HCEC 1CT (cell line): Measurements from ENCODE around the gene ACTR5.
"Not testable (repeated sequence)": the region's sequence is repeated elsewhere in the genome, so short reads cannot be mapped to it uniquely, and the experiment has no call there.

ENCODE experiments used
- DNase-seq: peaks from one replicate; pipeline ENCODE4 v3.0.0-alpha.2; 2017

Gene ACTR5

DNA sequence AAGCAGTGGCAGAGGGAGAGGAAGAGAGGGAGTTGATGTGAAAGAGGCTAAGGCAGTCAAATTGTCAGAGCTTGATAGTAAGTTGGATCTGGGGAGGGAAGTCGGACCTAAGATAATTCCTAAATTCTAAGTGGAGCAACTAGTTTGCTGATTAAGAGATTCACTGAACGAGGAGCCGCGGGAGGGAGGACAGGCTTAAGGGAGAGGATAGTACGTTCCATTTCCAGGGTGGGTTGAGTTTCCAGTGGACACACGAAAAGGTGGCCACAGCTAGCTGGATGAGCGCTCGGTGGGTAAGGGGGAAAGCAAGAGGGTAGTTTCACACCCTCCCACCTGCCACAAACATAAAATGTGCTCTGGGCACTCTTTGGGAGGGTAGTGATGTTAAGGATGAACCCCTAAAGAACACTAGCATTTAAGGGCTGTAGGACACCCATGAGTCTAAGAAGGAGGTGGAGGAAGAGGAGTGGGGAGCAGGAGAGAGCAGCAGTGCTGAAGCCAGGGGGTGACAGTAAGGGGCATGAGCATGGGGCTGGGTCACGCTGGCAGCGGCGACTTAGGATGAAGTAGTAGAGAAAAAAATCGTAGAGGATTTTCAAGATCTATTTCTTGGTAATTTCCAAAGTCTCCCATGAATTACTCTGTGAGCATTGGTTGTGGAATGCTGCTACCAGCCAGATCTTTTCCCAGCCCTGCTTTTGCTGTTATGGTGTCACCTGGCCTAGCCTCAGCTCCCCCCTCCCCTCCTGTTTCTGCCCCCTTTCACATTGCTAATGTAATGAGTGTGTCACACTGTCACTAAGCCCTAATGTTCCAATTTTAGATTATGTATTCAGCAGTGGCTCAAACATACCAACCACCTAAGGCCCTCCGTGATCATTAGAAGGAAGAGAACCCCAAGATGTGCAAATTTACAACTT, 21.4 kb downstream of the ACTR5 start:
- no peak for DNase-seq

DNA sequence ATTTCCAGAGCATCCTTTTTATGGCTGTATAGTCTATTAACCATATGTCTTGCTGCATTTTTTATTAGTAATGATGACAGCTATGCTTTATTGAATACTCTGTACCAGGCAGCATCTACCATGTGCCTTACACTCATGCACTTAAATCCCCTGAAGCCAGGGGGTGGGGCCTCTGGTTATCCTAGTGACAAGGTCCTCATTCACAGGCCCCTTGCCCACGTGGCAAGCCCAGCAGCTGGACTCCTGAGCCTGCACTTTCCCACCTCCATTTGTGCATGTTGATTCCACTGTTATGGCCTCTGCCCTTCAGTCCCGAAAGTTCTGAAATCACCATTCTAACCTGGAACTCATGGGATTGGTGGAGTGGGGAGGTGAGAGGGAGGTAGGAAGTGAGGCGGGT, 22.3 kb downstream of the ACTR5 start:
- DNase-seq, result no peak

DNA sequence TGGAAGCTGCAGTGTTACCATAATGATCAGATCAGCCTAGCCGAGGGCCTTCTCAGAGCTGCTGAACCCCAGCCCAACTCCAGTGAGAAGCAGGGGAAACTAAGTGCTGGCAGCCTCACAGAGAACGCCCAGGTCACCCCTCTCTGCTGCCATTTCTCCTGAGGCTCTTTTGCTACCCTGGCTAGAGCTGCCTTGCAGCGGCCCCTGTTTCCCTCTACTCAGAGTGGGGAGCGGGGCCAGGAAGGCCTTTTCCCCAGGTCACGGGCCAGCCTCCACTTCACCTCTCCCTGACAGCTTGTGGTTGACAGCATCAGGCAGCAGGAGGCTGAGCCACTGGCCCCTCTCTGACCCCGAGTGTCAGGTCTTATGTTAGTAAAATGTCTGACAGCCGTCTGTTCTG, 22.7 kb downstream of the ACTR5 start:
- DNase-seq, result no peak

DNA sequence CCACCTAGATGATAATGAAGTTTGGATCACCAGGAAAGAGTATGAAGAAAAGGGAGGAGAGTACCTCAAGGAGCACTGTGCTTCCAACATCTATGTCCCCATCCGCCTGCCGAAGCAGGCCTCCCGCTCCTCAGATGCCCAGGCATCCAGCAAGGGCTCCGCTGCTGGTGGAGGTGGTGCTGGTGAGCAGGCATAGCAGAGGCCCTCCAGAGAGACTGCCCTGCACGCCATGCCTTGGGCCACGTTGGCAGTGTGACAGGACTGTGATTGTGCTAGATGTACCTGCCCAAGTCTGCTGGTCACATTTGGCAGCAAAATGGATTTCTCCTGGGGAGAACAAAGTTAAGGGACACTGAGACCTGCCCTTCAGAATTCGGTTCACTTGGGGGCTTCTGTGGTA, 23.4 kb downstream of the ACTR5 start:
- no peak for DNase-seq

DNA sequence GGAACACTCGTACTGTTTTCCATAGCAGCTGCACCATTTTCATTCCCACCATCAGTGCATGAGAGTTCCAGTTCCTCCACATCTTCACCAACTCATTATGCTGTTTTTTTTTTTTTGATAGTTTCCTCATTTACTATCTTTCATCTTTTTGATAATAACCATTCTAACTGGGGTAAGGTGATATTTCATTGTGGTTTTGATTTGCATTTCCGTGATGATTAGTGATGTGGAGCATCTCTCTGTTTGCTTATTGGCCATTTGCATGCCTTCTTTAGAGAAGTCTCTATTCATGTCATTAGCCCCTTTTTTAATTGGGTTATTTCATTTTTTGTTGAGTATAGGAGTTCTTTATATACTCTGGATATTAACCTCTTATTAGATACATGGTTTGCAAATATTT, 25.9 kb downstream of the ACTR5 start:
- DNase-seq, result no peak

DNA sequence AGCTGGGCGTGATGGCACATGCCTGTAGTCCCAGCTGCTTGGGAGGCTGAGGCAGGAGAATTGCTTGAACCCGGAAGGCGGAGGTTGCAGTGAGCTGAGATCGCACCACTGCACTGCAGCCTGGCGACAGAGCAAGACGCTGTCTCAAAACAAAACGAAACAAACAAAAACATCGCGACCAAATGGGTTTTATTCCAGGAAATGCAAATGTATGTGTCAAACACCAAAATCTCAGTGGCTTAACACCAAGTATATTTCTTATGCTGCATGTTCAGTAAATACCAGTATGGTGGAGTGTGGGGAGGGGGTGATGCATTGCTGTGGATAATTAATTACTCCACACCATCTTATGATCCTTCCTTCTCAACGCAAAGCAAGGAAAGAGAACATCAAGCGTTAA, 28.1 kb downstream of the ACTR5 start:
- no peak for DNase-seq

DNA sequence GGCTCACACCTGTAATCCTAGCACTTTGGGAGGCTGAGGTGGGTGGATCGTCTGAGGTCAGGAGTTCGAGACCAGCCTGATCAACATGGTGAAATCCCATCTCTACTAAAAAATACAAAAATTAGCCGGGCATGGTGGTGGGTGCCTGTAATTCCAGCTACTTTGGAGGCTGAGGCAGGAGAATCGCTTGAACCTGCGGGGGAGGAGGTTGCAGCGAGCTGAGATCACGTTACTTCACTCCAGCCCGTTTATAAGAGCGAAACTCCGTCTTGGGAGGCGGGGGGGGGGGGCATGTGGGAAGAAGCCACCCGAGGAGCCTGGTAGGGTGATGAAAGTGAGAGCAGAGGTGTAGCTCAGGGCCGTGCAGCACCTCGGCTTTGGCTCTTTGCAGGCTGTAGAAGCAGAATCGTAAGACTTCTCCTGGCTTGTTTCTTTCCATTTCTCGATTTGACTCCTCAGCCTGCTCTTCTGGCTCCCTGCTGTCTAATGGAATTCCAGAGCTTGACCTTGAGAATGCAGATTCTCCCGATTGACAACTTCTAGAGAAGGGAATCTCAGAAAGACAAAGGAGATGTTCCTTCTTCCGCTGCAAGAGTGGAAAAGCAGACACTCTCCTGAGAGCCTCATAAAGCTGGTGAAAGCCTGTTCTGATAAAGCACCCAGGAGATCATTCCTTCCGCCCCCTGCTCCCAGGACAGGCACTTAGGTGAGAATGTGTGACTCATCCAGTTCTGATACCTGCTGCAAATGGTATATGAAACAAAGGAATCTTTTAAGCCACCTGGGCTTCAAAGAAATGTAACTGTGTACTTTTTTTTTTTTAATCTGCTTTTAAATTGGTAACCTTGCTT, 31.2 kb downstream of the ACTR5 start:
- DNase-seq, result no peak

DNA sequence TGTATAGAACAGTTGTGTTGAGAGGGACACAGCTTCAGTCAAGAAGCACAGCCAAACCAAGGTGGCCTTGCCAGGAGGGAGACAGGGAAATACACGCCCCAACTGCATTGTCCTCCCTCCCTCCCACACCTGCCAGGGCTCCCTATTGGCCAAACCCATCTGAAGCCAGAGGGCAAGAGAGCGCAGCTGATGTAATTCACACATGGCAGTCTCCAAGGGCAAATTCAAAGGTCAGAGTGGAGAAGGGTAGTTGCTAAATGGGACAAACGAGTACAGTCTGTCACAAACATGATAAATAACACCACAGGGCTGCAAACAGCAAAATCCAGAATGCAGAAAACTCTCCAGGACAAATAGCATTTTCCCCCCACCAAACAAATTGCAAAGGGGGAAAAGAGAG, 34.0 kb downstream of the ACTR5 start:
- no peak for DNase-seq

DNA sequence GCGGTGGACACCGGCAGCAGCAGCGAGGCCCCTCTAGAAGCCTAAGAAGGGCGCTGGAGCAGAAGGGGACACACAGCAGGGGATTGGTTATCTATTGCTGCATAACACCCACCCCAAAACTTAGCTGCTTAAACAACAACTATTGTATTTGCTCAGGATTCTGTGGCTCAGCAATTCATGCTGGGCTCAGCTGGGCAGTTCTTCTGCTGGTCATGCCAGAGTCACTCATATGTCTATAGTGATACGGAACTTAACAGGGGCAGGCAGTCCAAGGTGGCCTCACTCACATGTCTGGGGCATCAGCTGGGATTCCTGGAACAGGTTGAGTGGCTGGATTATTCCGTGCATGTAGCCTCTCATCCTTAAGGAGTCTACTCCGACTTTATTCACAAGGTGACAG, 39.6 kb downstream of the ACTR5 start:
- no peak for DNase-seq

DNA sequence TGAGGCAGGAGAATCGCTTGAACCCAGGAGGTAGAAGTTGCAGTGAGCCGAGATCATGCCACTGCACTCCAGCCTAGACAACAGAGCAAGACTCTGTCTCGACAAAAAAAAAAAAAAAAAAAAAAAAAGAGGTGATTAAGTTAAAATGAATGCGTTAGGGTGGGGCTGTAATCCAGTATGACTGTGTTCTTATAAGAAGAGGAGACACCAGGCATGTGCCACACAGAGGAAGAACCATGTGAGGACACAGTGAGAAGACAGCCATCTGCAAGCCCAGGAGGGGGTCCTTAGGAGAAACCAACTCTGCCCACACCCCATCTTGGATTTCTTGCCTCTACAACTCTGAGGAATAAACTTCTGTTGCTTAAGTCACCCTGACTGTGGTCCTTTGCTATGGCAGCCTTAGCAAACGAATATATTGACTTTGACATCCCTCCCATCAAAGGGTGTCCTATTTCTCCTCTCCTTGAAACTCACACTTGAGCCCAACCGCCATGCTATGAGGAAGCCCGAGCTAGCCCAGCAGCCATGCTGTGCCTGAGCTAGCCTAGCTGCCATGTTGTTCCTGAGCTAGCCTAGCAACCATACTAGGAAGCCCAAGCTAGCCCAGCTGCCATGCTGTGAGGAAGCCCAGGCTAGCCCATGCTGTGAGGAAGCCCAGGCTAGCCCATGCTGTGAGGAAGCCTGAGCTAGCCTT, 41.4 kb downstream of the ACTR5 start:
- DNase-seq, result peak; percentile 77

DNA sequence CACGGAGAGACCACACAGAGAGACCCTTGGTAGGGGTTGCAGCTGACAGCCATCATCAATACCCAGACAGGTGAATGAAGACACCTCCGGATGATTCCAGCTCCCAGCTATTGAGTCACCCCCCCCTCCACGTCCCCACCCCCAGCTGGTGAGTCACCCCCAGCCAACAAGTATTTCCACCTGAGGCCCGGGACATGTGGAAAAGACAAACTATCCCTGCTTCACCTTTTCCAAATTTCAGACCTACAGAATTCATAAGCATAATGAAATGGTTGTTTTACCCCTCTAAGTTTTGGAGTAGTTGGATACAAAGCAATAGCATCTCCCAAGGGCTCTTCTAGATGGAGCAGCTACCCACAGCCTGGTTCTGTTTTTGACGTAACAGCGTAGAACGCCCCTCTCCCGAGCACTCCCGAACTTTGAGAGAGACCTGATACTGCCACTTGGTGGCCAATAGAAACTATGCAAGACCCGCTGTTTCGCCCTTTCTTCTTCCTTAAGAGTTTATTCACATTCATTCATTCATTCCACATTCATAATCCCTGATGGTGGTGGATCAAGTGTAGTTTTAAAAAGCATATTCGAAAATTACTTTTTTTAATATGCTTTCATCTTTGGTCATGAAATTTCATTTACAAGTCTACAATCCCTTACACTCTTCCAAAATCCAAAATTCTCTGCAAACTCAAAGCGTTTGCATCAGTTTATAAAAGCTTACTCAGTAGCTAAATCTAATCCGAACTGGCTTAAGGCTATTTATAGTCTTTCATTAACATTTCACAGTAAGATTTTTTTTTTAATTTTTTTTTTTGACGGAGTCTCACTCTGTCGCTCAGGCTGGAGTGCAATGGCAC, 42.2 kb downstream of the ACTR5 start:
- DNase-seq, result peak; percentile 38

DNA sequence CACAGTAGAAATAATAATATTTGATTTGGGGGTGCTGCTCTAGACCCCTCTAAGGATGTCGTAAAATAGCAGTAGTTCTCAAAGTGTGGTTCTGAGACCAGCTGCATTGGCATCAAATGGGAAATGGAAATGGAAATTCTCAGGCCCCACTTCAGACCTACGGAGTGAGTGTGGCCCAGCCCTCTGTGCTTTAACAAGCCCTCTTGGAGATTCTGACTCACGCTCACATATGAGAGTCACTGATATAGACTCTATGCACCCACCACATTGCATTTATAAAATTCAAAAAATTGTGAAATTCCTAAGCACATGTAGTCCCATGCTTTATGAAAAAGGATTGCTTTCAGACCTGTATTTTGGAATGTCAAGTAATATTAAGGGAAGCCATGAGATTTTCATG, 43.0 kb downstream of the ACTR5 start:
- no peak for DNase-seq

DNA sequence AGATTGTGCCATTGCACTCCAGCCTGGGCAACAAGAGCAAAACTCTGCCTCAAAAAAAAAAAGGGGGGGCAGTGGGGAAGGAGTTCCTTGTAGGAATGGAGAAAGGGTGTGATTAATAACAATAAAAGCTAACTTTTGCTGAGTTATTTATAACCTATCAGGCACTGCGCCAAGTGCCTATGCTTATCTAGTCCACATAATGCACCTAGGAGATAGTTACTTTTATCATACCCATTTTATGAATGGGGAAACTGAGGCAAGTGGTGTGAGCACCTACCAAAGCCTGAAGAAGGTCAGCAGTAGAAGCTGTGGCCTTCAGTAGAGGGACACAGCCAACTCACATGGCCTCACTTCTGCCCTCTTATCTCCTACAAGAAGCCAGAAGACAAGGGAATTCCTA, 43.7 kb downstream of the ACTR5 start:
- no peak for DNase-seq

DNA sequence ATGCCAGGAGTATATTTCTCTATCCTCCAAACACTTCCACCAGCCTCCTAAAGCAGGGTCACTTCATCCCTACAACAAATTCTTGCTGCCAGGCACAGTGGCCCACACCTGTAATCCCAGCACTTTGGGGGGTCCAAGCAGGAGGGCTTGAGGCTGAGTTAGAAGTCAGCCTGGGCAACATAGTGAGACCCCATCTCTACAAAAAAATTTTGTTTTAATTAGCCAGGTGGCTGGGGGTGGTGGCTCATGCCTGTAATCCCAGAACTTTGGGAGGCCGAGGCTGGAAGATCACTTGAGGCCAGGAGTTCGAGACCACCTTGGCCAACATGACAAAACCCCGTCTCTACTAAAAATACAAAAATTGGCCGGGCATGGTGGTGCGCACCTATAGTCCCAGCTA, 45.8 kb downstream of the ACTR5 start:
- DNase-seq, result not testable (repeated sequence)

DNA sequence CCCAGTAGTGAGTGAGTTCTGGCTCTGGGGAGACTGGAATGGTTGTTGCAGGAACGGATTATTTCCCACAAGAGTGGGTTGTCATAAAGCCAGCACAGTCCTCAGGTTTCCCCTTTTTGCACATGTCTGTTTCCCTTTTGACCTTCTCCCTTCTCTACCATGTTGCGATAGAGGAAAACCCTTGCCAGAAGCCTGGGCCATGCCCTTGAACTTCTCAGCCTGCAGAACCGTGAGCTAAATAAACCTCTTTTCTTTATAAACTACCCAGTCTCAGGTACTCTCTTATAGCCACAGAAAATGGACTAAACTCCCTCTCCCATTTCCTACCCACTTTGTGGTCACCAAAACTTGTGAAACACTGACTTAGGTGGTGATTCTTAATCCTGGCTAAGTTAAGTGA, 50.0 kb downstream of the ACTR5 start:
- no peak for DNase-seq

DNA sequence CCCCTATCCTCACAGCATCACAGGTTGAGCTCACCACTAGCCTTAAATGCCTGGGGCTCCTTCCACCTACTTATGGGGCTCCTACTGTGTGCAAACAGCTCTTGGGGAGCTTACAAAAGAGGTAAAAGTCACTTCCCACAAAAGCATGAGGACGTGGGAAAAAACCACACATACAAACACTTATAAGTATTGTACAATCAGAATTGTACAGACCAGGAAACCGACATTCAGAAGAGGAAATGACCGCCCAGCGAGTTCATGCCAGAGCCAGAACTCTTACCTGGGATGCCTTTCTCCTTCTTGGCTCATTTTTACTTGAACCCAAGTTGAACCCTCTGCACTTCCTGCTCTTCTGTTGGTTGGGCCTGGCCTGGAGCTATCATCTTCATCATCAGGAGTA, 50.9 kb downstream of the ACTR5 start:
- no peak for DNase-seq

DNA sequence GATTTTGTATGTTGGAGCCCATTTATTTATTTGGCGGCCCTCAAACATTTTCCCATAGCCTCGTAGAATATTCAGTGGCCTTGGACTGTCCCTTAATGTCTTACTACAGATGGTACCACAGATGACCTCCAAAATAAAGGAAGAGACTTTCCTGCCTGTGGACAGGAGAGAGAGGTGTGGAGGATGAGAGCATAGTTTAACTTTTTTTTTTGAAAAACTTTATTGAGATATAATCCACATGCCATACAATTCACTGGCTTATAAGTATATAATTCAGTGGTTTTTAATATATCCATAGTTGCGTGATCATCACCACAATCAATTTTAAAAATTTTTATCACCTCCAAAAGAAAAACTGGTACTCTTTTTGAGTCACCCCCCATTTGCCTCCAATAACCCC, 52.6 kb downstream of the ACTR5 start:
- no peak for DNase-seq

DNA sequence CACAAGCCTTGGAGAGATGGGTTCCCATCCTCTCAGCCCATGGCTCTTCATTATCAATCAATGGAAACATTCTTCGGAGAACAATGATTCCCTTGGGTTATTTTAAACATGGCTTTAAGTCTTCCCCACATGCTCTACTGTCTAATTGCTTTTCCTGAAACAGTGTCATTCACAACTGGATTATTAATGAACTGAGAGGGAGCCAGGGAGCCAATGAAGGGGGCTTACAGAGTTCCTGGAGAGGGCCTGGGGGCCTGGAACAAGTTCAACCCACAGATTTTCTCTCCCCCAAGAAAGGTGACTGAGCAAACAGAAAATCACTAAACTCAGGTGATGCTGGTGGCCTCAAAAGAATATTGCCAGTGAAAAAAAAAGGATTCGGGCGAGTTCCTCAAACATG, 56.0 kb downstream of the ACTR5 start:
- DNase-seq, result no peak

DNA sequence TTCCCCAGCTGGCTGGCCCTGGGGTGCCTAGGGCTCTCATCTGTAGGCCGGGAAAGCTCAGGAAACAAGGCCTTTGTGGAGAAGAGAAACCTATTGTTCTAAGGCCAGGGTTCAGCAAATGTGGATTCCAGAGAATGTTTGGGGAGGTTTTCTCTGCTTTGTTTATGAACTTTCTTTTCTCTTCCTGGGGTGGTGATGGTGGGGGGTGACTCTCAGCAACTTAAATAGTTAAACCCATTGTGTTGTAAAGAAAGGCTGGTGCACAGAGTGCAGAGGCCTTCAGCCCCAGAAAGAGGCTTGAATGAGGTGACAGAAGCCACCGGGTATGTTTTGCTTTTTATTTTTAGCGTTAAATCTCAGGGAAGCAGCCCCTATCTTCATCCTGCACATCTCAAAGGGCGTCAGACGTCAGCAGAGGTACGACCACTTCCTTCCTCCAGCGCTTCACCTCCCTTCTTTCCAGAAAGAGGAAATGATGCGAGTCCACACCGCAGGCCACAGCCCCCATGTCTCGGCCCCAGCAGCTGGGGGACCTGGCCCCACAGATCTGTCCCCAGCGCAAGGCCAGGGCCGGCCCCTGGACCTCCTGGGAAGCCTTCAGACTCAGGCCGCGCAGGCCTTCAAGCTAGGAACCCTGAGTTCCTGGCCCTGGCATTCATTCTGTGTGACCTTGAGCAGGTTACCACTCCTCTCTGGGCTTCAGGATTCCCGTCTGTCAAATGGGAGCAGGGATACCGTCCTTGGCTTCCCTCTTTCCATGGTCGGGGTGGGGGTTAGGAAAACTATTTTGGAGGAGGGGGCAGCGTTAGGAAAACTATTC, 56.6 kb downstream of the ACTR5 start:
- no peak for DNase-seq

DNA sequence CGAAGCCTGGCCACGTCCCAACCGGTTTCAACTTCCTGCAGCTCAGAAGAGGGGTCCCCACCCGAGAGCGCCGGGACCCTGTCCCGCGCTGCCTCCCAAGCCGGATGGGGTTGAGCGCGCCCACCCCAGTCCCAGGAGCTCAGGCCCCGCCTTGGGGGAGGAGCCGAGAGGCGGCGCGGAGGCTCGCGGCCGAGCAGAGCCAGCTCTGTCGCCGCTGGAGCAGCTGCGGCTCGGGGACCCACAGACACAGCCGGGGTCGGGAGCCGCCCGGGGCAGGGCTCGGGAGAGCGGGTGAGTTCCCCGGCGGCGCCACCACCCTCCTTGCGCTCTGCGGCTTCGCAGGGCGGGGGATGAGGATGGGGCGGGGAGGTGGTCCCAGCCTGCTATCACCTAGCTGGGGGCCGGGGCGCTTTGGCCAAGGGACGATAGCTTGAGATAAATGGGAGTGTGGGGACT, 57.3 kb downstream of the ACTR5 start, which contains the start of gene PPP1R16B:
Gene PPP1R16B, plus strand, starts transcription at position 196 of the 456 bp plus-strand sequence. CDS start 30,229 bp downstream, outside the sequence.
- no peak for DNase-seq
